ENCODE results near the gene TCF19.

DNA sequence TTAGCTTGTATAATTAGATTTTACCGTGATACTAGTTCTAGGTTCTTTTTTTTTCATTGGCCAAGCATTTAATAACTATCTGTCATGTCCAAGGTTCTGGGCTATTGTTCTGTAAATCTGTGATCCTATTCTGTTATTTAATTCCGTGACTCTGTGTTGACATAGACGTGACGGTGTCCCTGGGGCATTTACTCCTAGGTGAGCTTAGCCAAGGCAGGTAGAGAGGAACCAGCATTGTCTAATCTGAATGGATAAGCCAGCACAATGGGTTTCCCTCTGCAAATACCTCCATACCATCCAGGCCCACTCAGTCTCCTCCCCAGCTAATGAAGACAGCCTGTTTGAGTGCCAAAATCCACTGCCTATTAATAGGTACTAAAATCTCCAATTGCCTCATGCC lies 29.3 kb upstream of the TCF19 start:
- TF ChIP-seq, protein P1, sequence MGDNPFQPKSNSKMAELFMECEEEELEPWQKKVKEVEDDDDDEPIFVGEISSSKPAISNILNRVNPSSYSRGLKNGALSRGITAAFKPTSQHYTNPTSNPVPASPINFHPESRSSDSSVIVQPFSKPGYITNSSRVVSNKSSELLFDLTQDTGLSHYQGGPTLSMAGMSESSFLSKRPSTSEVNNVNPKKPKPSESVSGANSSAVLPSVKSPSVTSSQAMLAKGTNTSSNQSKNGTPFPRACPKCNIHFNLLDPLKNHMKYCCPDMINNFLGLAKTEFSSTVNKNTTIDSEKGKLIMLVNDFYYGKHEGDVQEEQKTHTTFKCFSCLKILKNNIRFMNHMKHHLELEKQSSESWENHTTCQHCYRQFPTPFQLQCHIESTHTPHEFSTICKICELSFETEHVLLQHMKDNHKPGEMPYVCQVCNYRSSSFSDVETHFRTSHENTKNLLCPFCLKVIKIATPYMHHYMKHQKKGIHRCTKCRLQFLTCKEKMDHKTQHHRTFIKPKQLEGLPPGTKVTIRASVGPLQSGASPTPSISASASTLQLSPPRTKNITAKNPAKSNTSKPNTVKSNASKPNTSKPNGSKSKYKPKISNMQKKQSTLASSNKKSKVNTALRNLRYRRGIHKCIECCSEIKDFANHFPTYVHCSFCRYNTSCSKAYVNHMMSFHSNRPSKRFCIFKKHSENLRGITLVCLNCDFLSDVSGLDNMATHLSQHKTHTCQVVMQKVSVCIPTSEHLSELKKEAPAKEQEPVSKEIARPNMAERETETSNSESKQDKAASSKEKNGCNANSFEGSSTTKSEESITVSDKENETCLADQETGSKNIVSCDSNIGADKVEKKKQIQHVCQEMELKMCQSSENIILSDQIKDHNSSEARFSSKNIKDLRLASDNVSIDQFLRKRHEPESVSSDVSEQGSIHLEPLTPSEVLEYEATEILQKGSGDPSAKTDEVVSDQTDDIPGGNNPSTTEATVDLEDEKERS (tag by site-specific recombination; IDR thresholded peaks at IDR 0.05): no peak
- TF ChIP-seq ZNF221 (tag by site-specific recombination; IDR thresholded peaks at IDR 0.05; ENCODE audit: borderline replicate concordance) (no peak), ZNF560 (tag by site-specific recombination; IDR thresholded peaks at IDR 0.05; ENCODE audit: borderline replicate concordance) (no peak), FEZF1 (tag by site-specific recombination; IDR thresholded peaks at IDR 0.05) (no peak), ZNF335 (tag by site-specific recombination; conservative IDR thresholded peaks at IDR 0.05) (no peak), TRIM28 (IDR thresholded peaks at IDR 0.05; ENCODE audit: borderline replicate concordance, low read length) (no peak), MZF1 (tag by site-specific recombination; IDR thresholded peaks at IDR 0.05; ENCODE audit: borderline replicate concordance) (no peak), ZNF133 (tag by site-specific recombination; IDR thresholded peaks at IDR 0.05) (no peak)
- TF ChIP-seq, protein P2, sequence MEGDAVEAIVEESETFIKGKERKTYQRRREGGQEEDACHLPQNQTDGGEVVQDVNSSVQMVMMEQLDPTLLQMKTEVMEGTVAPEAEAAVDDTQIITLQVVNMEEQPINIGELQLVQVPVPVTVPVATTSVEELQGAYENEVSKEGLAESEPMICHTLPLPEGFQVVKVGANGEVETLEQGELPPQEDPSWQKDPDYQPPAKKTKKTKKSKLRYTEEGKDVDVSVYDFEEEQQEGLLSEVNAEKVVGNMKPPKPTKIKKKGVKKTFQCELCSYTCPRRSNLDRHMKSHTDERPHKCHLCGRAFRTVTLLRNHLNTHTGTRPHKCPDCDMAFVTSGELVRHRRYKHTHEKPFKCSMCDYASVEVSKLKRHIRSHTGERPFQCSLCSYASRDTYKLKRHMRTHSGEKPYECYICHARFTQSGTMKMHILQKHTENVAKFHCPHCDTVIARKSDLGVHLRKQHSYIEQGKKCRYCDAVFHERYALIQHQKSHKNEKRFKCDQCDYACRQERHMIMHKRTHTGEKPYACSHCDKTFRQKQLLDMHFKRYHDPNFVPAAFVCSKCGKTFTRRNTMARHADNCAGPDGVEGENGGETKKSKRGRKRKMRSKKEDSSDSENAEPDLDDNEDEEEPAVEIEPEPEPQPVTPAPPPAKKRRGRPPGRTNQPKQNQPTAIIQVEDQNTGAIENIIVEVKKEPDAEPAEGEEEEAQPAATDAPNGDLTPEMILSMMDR (tag by site-specific recombination; IDR thresholded peaks at IDR 0.05): no peak
